Stimulated activated CD8-positive, alpha-beta memory T cell treated with anti-CD3 and anti-CD28 coated beads, Interleukin-15, amount 100 ng/mL, for 24 hours (primary cell): Measurements from ENCODE around the gene C22orf31.

ENCODE experiments used
- DNase-seq: peaks from one replicate; pipeline ENCODE4 v3.0.0-alpha.2; 2020; ENCODE audit warnings: low read depth

The C22orf31 gene

GRCh38 chr22:29029202-29030000, 32.2 kb downstream of the C22orf31 start:
- no peak for DNase-seq

GRCh38 chr22:29028468-29028867, 33.2 kb downstream of the C22orf31 start:
- DNase-seq, result no peak

- no peak for DNase-seq
Measured at GRCh38 chr22:29026579-29026978, 35.1 kb downstream of the C22orf31 start.

- DNase-seq, result no peak
Measured at GRCh38 chr22:29023172-29023796, 38.3 kb downstream of the C22orf31 start.

- DNase-seq, result no peak
Measured at GRCh38 chr22:29022101-29022817, 39.4 kb downstream of the C22orf31 start.

GRCh38 chr22:29018293-29019189, 43.1 kb downstream of the C22orf31 start:
- DNase-seq, result no peak

- DNase-seq, result no peak
Measured at GRCh38 chr22:29016067-29016938, 45.3 kb downstream of the C22orf31 start.

GRCh38 chr22:29014773-29015172, 46.9 kb downstream of the C22orf31 start:
- no peak for DNase-seq

GRCh38 chr22:29014293-29014692, 47.3 kb downstream of the C22orf31 start:
- no peak for DNase-seq

GRCh38 chr22:29012952-29013351, 48.7 kb downstream of the C22orf31 start:
- no peak for DNase-seq

- no peak for DNase-seq
Measured at GRCh38 chr22:29012101-29012433, 49.6 kb downstream of the C22orf31 start.

GRCh38 chr22:29011240-29012100, 50.2 kb downstream of the C22orf31 start:
- no peak for DNase-seq

- DNase-seq, result no peak
Measured at GRCh38 chr22:29009148-29009547, 52.5 kb downstream of the C22orf31 start.
